A549 (cell line): Measurements from ENCODE around the gene OGA. TPM values are rescaled to one million over a fixed set of nuclear protein-coding genes. Genes with fewer than 3 reads are reported as not detected.

Experiments used
- ATAC-seq, 2 experiments: fragments of 200-7000 bp in 1 of 2; fragments of >200 bp in 1 of 2; cut with Nextera tagmentation in 1 of 2; cut with Tn5 transposase in 1 of 2; 3 replicates each; pipeline versions ENCODE4 v1.8.0 to v1.9.1; 2018 to 2020; ENCODE audit warnings: mild to moderate bottlenecking in 1 of 2, moderate library complexity in 1 of 2
- CTCF ChIA-PET: fragments of 300-600 bp; sonication (Branson Sonifier 250); formaldehyde crosslinking; extraction: SDS; loops from one replicate; lab custom pipeline; 2021; ENCODE audit warnings: antibody characterized with exemption, inconsistent platforms; lab: Yijun Ruan, JAX
- POLR2A ChIA-PET: fragments of 350-600 bp; formaldehyde crosslinking; extraction: SDS; loops from one replicate; lab custom pipeline; 2021; ENCODE audit warnings: antibody characterized with exemption, inconsistent platforms; lab: Yijun Ruan, JAX
- DNase-seq, 2 experiments: peaks; one replicate each; pipeline versions ENCODE4 v3.0.0 to v3.0.0-alpha.2; 2011 to 2016; ENCODE audit warnings: low read depth in 1 of 2, low spot score in 1 of 2
- FAIRE-seq: peaks from 2 replicates; lab custom pipeline; 2011; peaks lifted over from hg19 to GRCh38; lab: Jason Lieb, UNC
- H3K27ac ChIP-seq, 2 experiments: fragments of >200 bp; sonication (Bioruptor Twin); formaldehyde crosslinking; 3 replicates each; pipeline ENCODE4 v1.5.1; 2016 to 2017
- H3K4me1 ChIP-seq: fragments of >200 bp; sonication (Bioruptor Twin); formaldehyde crosslinking; 3 replicates; pipeline ENCODE4 v1.6.1; 2016
- H3K4me2 ChIP-seq: fragments of >200 bp; sonication (Bioruptor Twin); formaldehyde crosslinking; 3 replicates; pipeline ENCODE4 v1.6.1; 2016
- H3K4me3 ChIP-seq: fragments of >200 bp; sonication (Bioruptor Twin); formaldehyde crosslinking; 3 replicates; pipeline ENCODE4 v1.5.1; 2016
- H3K9me3 ChIP-seq: fragments of >200 bp; sonication (Bioruptor Twin); formaldehyde crosslinking; 3 replicates; pipeline ENCODE4 v1.6.1; 2016
- ATOH8 ChIP-seq: fragments of 250-450 bp; sonication (Bioruptor Pico); IDR thresholded peaks from 2 replicates; pipeline ENCODE4 v1.5.0; 2020; ENCODE audit warnings: low read depth, mild to moderate bottlenecking, moderate library complexity
- BHLHE40 ChIP-seq: IDR thresholded peaks from 2 replicates; pipeline ENCODE4 v1.6.1; 2012; ENCODE audit warnings: low read depth, low read length, inconsistent platforms
- CBX8 ChIP-seq: fragments of 200-600 bp; sonication (generic); IDR thresholded peaks from 2 replicates; pipeline ENCODE4 v1.6.1; 2016
- CEBPB ChIP-seq, 2 experiments: fragments of >200 bp in 1 of 2; sonication (Bioruptor Twin) in 1 of 2; formaldehyde crosslinking in 1 of 2; IDR thresholded peaks; 2 replicates each; pipeline ENCODE4 v1.6.1; 2012 to 2016
- CHD2 ChIP-seq: fragments of 150-350 bp; IDR thresholded peaks from 2 replicates; pipeline ENCODE4 v1.6.1; 2014; ENCODE audit warnings: low read length; ENCODE audit not compliant: partially characterized antibody
- ESRRA ChIP-seq: fragments of 150-350 bp; IDR thresholded peaks from 2 replicates; pipeline ENCODE4 v1.6.1; 2014; ENCODE audit warnings: mild to moderate bottlenecking, low read length, borderline replicate concordance
- FOSB ChIP-seq: fragments of 250-450 bp; sonication (Bioruptor Pico); IDR thresholded peaks from 2 replicates; pipeline ENCODE4 v1.5.0; 2020; ENCODE audit warnings: mild to moderate bottlenecking, moderate library complexity
- FOSL2 ChIP-seq, 2 experiments: fragments of 450-650 bp in 1 of 2; fragments of >200 bp in 1 of 2; sonication (Bioruptor Twin) in 1 of 2; formaldehyde crosslinking; IDR thresholded peaks; 2 replicates each; pipeline versions ENCODE4 v1.5.0 to v1.6.1; 2016 to 2020; ENCODE audit warnings: mild to moderate bottlenecking in 1 of 2, moderate library complexity in 1 of 2
- FOXS1 ChIP-seq: fragments of 250-450 bp; sonication (Bioruptor Pico); IDR thresholded peaks from 2 replicates; pipeline ENCODE4 v1.5.0; 2020; ENCODE audit warnings: mild to moderate bottlenecking, moderate library complexity
- HDAC2 ChIP-seq: fragments of 200-600 bp; sonication (generic); IDR thresholded peaks from 2 replicates; pipeline ENCODE4 v1.6.1; 2016
- HES2 ChIP-seq: fragments of >200 bp; sonication (Bioruptor Twin); formaldehyde crosslinking; IDR thresholded peaks from 2 replicates; pipeline ENCODE4 v1.6.1; 2016
- HMGXB4 ChIP-seq: fragments of 250-450 bp; sonication (Bioruptor Pico); IDR thresholded peaks from 2 replicates; pipeline ENCODE4 v1.5.0; 2021; ENCODE audit warnings: mild to moderate bottlenecking, moderate library complexity, borderline replicate concordance
- JUN ChIP-seq, 2 experiments: fragments of >200 bp; sonication (Bioruptor Twin); formaldehyde crosslinking; IDR thresholded peaks; 2 replicates in 1 of 2; 3 replicates in 1 of 2; pipeline ENCODE4 v1.6.1; 2016 to 2017
- JUNB ChIP-seq: fragments of >200 bp; sonication (Bioruptor Twin); formaldehyde crosslinking; IDR thresholded peaks from 2 replicates; pipeline ENCODE4 v1.6.1; 2016
- KDM5A ChIP-seq: fragments of 200-600 bp; sonication (generic); IDR thresholded peaks from 2 replicates; pipeline ENCODE4 v1.6.1; 2016; ENCODE audit warnings: antibody characterized with exemption, mild to moderate bottlenecking
- PHF8 ChIP-seq: fragments of 200-600 bp; sonication (generic); IDR thresholded peaks from 2 replicates; pipeline ENCODE4 v1.6.1; 2016; ENCODE audit warnings: low read depth, mild to moderate bottlenecking, antibody characterized with exemption, moderate library complexity, borderline replicate concordance
- RARB ChIP-seq: fragments of 250-450 bp; sonication (Bioruptor Pico); IDR thresholded peaks from 2 replicates; pipeline ENCODE4 v1.8.0; 2021; ENCODE audit warnings: mild to moderate bottlenecking, moderate library complexity
- REST ChIP-seq: fragments of 200-600 bp; sonication (generic); IDR thresholded peaks from 2 replicates; pipeline ENCODE4 v1.6.1; 2016; ENCODE audit warnings: antibody characterized with exemption, mild to moderate bottlenecking, moderate library complexity
- RFX5 ChIP-seq: fragments of 450-650 bp; IDR thresholded peaks from 2 replicates; pipeline ENCODE4 v1.7.1; 2014; ENCODE audit warnings: antibody characterized with exemption, mild to moderate bottlenecking, moderate library complexity
- SMC3 ChIP-seq: fragments of >200 bp; sonication (Bioruptor Twin); formaldehyde crosslinking; IDR thresholded peaks from 3 replicates; pipeline ENCODE4 v1.6.1; 2018; ENCODE audit warnings: inconsistent platforms
- WGBS: methylation state at CpG from one replicate; pipeline ENCODE4 v1.1.6; 2017; ENCODE audit errors: missing lambda C conversion rate; 5-methylcytosine and 5-hydroxymethylcytosine counted together
- polyA plus RNA-seq, 4 experiments: library from polyadenylated mRNA; depleted of rRNA in 3 of 4; stranded (reverse); fragments of >200 nt; fragmentation: RNase III in 1 of 4; extraction: RNeasy Plus Mini Kit Qiagen cat#74134 plus additional on column Dnase treatment in 1 of 4; gene quantifications; 2 replicates in 3 of 4; 3 replicates in 1 of 4; pipeline ENCODE4 v1.2.3, GENCODE V29; 2011 to 2017

The OGA gene
- polyA plus RNA-seq, 2 of the 4 experiments (the other 2 are of a cell fraction) = 40.3 to 79.1 TPM

GRCh38 chr10:101772895-101773761, 45.1 kb downstream of the OGA start (continued):
- TF ChIP-seq HES2 = no peak

GRCh38 chr10:101772017-101772894, 46.0 kb downstream of the OGA start:
- Histone ChIP-seq H3K4me1 (peaks cover 3% of the 10 kb centered on the region; the same call in 1 of the 3 replicates), H3K27ac (no peak overlapping the region), H3K4me2 (no peak overlapping the region), H3K4me3 (no peak overlapping the region), H3K9me3 (no peaks in the 10 kb centered on the region)
- 82% methylated on average over 5 of the region's 6 CpGs for WGBS
- no peak for TF ChIP-seq ESRRA
- ATAC-seq (no peak), FAIRE-seq (no peak), DNase-seq (no peak)
- POLR2A ChIA-PET = no interaction called here
- CTCF ChIA-PET = interaction anchor here (0.8 to 9.1 kb wide), 4 partner anchors 8 to 238 kb away, joined by 3 to 102 read pairs (median 4); no protein-coding TSS in a partner anchor

GRCh38 chr10:101771380-101771779, 46.9 kb downstream of the OGA start:
- H3K9me3 ChIP-seq = no peaks in the 10 kb centered on the region
- DNase-seq = no peak
- CTCF ChIA-PET = interaction anchor here (2.1 to 9.1 kb wide), 2 partner anchors 9 to 169 kb away, joined by 6 to 102 read pairs; no protein-coding TSS in a partner anchor
- H3K4me1 ChIP-seq = peaks cover 3% of the 10 kb centered on the region; the same call in 1 of the 3 replicates
- ATAC-seq = no peak
- WGBS = 75% methylated on average over 10 of the region's 10 CpGs
- H3K4me2 ChIP-seq = no peak overlapping the region
- FAIRE-seq = no peak
- H3K27ac ChIP-seq = no peak overlapping the region
- POLR2A ChIA-PET = no interaction called here
- TF ChIP-seq JUNB (no peak), SMC3 (no peak), CBX8 (no peak), RARB (CRISPR knock-in tag) (no peak), JUN (IDR thresholded peaks at IDR 0.05) (no peak), FOSB (CRISPR knock-in tag) (no peak), HDAC2 (no peak), FOSL2 (IDR thresholded peaks at IDR 0.05) (no peak), FOSL2 (CRISPR knock-in tag; IDR thresholded peaks at IDR 0.05) (no peak), HMGXB4 (CRISPR knock-in tag) (no peak)
- no peak overlapping the region for H3K4me3 ChIP-seq

- ATAC-seq = no peak
- DNase-seq = no peak
- no peak for FAIRE-seq
- ChIA-PET CTCF (interaction anchor here (0.6 to 9.1 kb wide), 4 partner anchors 9 to 556 kb away, joined by 3 to 102 read pairs (median 4); no protein-coding TSS in a partner anchor), POLR2A (no interaction called here)
- Histone ChIP-seq H3K4me1 (no peaks in the 10 kb centered on the region), H3K4me2 (no peak overlapping the region), H3K27ac (no peak overlapping the region), H3K9me3 (no peaks in the 10 kb centered on the region), H3K4me3 (no peak overlapping the region)
- 77% methylated on average over 41 of the region's 41 CpGs for WGBS
- no peak for TF ChIP-seq FOSL2 (IDR thresholded peaks at IDR 0.05)
- no peak for TF ChIP-seq FOSL2 (CRISPR knock-in tag; IDR thresholded peaks at IDR 0.05)
- TF ChIP-seq FOXS1 (CRISPR knock-in tag) = no peak
- TF ChIP-seq CEBPB (IDR thresholded peaks at IDR 0.05) = no peak
- no peak for TF ChIP-seq BHLHE40
- TF ChIP-seq ATOH8 (CRISPR knock-in tag) = no peak
- no peak for TF ChIP-seq PHF8
- TF ChIP-seq REST = no peak
- TF ChIP-seq RFX5 = no peak
- TF ChIP-seq KDM5A = no peak
- TF ChIP-seq CHD2 = no peak
- no peak for TF ChIP-seq JUN (IDR thresholded peaks at IDR 0.05)
Measured at GRCh38 chr10:101770331-101771215, 47.7 kb downstream of the OGA start.
